Endothelial cell of umbilical vein (primary cell): ENCODE measurements around the gene COL4A2. TPM values are rescaled to one million over a fixed set of nuclear protein-coding genes. Genes with fewer than 3 reads are reported as not detected.

Experiments
- BruUV-seq: library from RNA; stranded (reverse); fragments of 400-500 nt; replicated peaks from 2 replicates; lab custom pipeline; 2021; lab: Mats Ljungman, UMichigan
- CTCF ChIA-PET: fragments of 300-600, 350-600 bp; sonication (Branson Sonifier 250); formaldehyde crosslinking; loops from one replicate; lab custom pipeline; 2021; ENCODE audit warnings: antibody characterized with exemption, inconsistent platforms; lab: Charles Lee
- POLR2A ChIA-PET: fragments of 300-600, 350-600 bp; sonication (Branson Sonifier 250); formaldehyde crosslinking; loops from one replicate; lab custom pipeline; 2021; ENCODE audit warnings: antibody characterized with exemption, inconsistent platforms; lab: Charles Lee
- DNase-seq: peaks from one replicate; pipeline ENCODE4 v3.0.0-alpha.2; 2011; ENCODE audit warnings: low read depth, low spot score
- FAIRE-seq: peaks from 2 replicates; lab custom pipeline; 2011; peaks lifted over from hg19 to GRCh38; lab: Jason Lieb, UNC
- H2AFZ ChIP-seq: 2 replicates; pipeline ENCODE4 v1.6.0; 2012; ENCODE audit warnings: low read depth, low read length, control low read depth, inconsistent platforms
- H3K27ac ChIP-seq: 2 replicates; pipeline ENCODE4 v1.5.1; 2011; ENCODE audit warnings: low read depth, mild to moderate bottlenecking, control low read depth, low read length, moderate library complexity; ENCODE audit not compliant: insufficient read depth
- H3K27me3 ChIP-seq, 2 experiments: 2 replicates each; pipeline versions ENCODE4 v1.6.0 to v1.6.1; 2011; ENCODE audit warnings: low read length in 2 of 2, mixed read lengths in 1 of 2; ENCODE audit not compliant: control insufficient read depth in 2 of 2, insufficient read depth in 2 of 2
- H3K36me3 ChIP-seq, 2 experiments: 2 replicates in 1 of 2; 3 replicates in 1 of 2; pipeline ENCODE4 v1.5.1; 2011; ENCODE audit warnings: low read length in 2 of 2, mild to moderate bottlenecking in 1 of 2, moderate library complexity in 1 of 2; ENCODE audit not compliant: control insufficient read depth in 2 of 2, insufficient read depth in 2 of 2; ENCODE audit errors: extremely low read depth in 1 of 2
- H3K4me1 ChIP-seq: 3 replicates; pipeline ENCODE4 v1.5.1; 2011; ENCODE audit warnings: mild to moderate bottlenecking, low read length; ENCODE audit not compliant: control insufficient read depth, insufficient read depth; ENCODE audit errors: extremely low read depth
- H3K4me2 ChIP-seq: 2 replicates; pipeline ENCODE4 v1.6.1; 2011; ENCODE audit warnings: low read length, control low read depth, mixed read lengths; ENCODE audit not compliant: insufficient read depth
- H3K4me3 ChIP-seq, 3 experiments: fragments of 200-600 bp in 1 of 3; sonication (generic), shearing (Covaris generic) in 1 of 3; replicated peaks in 1 of 3; 2 replicates each; pipeline ENCODE4 v1.5.1; 2011 to 2016; ENCODE audit warnings: control low read depth in 3 of 3, low read length in 3 of 3, mild to moderate bottlenecking in 2 of 3, inconsistent platforms in 1 of 3, low read depth in 1 of 3, moderate library complexity in 1 of 3; ENCODE audit not compliant: insufficient read depth in 1 of 3
- H3K79me2 ChIP-seq: 2 replicates; pipeline ENCODE4 v1.6.0; 2012; ENCODE audit warnings: low read length, inconsistent platforms; ENCODE audit not compliant: control insufficient read depth, insufficient read depth
- H3K9ac ChIP-seq: replicated peaks from 2 replicates; pipeline ENCODE3; 2011; ENCODE audit warnings: low read length, control low read depth; ENCODE audit not compliant: insufficient read depth; ENCODE audit errors: extremely low read depth
- H3K9me1 ChIP-seq: replicated peaks from 3 replicates; pipeline ENCODE4 v1.6.0; 2011; ENCODE audit warnings: mild to moderate bottlenecking, low read length; ENCODE audit not compliant: control insufficient read depth, insufficient read depth; ENCODE audit errors: extremely low read depth
- H3K9me3 ChIP-seq: replicated peaks from 2 replicates; pipeline ENCODE4 v1.5.1; 2012; ENCODE audit warnings: low read length, inconsistent platforms; ENCODE audit not compliant: control insufficient read depth, insufficient read depth
- H4K20me1 ChIP-seq: replicated peaks from 2 replicates; pipeline ENCODE3; 2011; ENCODE audit warnings: mild to moderate bottlenecking, low read length; ENCODE audit not compliant: control insufficient read depth, insufficient read depth; ENCODE audit errors: extremely low read depth
- EZH2 ChIP-seq: IDR thresholded peaks from 2 replicates; pipeline ENCODE4 v1.6.1; 2012; ENCODE audit warnings: borderline replicate concordance, low read depth, mild to moderate bottlenecking, moderate library complexity, low read length, inconsistent platforms; ENCODE audit not compliant: severe bottlenecking
- FOS ChIP-seq: IDR thresholded peaks from 2 replicates; pipeline ENCODE4 v1.6.1; 2011; ENCODE audit warnings: mild to moderate bottlenecking, low read length, moderate library complexity, borderline replicate concordance; ENCODE audit not compliant: insufficient read depth
- GATA2 ChIP-seq: IDR thresholded peaks from 2 replicates; pipeline ENCODE4 v1.7.0; 2011; ENCODE audit warnings: low read depth, mild to moderate bottlenecking, moderate library complexity, mixed read lengths, low read length; ENCODE audit not compliant: insufficient read length, insufficient read depth
- JUN ChIP-seq: IDR thresholded peaks from 2 replicates; pipeline ENCODE4 v1.6.1; 2011; ENCODE audit warnings: borderline replicate concordance, low read depth; ENCODE audit not compliant: insufficient read length, insufficient read depth
- MYC ChIP-seq: IDR thresholded peaks from one replicate; pipeline ENCODE4 v1.6.1; 2011; ENCODE audit warnings: mild to moderate bottlenecking, low read depth, low read length
- POLR2A ChIP-seq: IDR thresholded peaks from 2 replicates; pipeline ENCODE4 v1.6.1; 2012; ENCODE audit warnings: low read depth, mild to moderate bottlenecking, control low read depth, low read length
- POLR2AphosphoS5 ChIP-seq: IDR thresholded peaks from 2 replicates; pipeline ENCODE4 v1.6.1; 2012; ENCODE audit warnings: low read depth, mild to moderate bottlenecking, control low read depth, low read length, moderate library complexity; ENCODE audit not compliant: insufficient read depth
- dilution Hi-C: fragments of 300-500 bp; cut with MboI; formaldehyde crosslinking; loops from one replicate; pipeline ENCODE4 v1.15.0; 2019; ENCODE audit warnings: low sequenced_read_pairs; ENCODE audit not compliant: extremely low pct_ligation_motif_present
- intact Hi-C: fragments of 100-400 bp; cut with micrococcal nuclease; formaldehyde crosslinking; loops from one replicate; pipeline ENCODE4 v1.10.0; 2022
- polyA plus RNA-seq, 4 experiments: library from polyadenylated mRNA; depleted of rRNA in 3 of 4; stranded (reverse) in 3 of 4; unstranded in 1 of 4; fragments of >200 nt; gene quantifications; 2 replicates each; pipeline versions ENCODE4 v1.2.1 to v1.2.3, GENCODE V29; 2011 to 2012; ENCODE audit warnings: missing spikeins in 1 of 4
- total RNA-seq: library from RNA; stranded (reverse); gene quantifications from 2 replicates; pipeline ENCODE4 v1.2.3, GENCODE V29; 2021
- TF ChIP-seq, protein P1 (sequence below): IDR thresholded peaks from 2 replicates; pipeline ENCODE4 v1.6.1; 2011; ENCODE audit not compliant: insufficient read depth, insufficient read length
- TF ChIP-seq, protein P2 (sequence below), 2 donors: IDR thresholded peaks; 1 replicate in 1 of 2; 2 replicates in 1 of 2; pipeline ENCODE4 v1.5.1; 2011; ENCODE audit warnings: low read length in 2 of 2, mild to moderate bottlenecking in 2 of 2, moderate library complexity in 2 of 2, control low read depth in 1 of 2, inconsistent platforms in 1 of 2, low read depth in 1 of 2; ENCODE audit not compliant: insufficient read depth in 1 of 2; ENCODE audit errors: extremely low read depth in 1 of 2

Gene COL4A2
- total and polyA plus RNA-seq, 2 donors (not counting 3 experiments of a cell fraction or from before 2014, with no cell fraction given): 792 to 940 TPM

DNA sequence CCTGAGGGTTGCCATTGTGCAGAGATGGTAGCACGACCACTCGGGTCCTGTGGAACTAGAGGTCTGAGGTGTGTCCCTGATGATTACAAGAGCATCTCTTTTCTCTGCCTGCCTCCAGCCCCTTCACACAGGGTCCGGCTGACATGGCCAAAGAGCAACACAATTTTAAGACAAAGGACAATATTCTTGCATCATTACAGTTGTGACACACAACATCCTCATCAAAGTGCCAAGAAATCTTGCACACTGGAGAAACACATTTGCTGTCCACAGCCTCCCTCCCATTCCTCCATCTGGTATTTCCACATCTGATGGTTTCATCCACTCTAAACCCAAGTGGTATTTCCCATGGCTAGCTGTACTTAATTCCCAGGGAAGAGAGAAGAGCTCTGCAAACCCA lies 12.9 kb upstream of the COL4A2 start:
- no peak overlapping the region for H3K4me3 ChIP-seq
- H3K9ac ChIP-seq: no peak overlapping the region
- H3K9me1 ChIP-seq: no peaks in the 10 kb centered on the region
- H3K36me3 ChIP-seq: peaks cover 2% of the 10 kb centered on the region in 2 experiments
- POLR2A ChIA-PET: no interaction called here
- peaks cover 32% of the 10 kb centered on the region for H3K4me1 ChIP-seq
- dilution Hi-C loops: no loop called here
- no peak overlapping the region for H3K4me2 ChIP-seq
- CTCF ChIA-PET: interaction anchor here (1.6 kb wide), 1 partner anchor 14 kb away, joined by 3 read pairs; no protein-coding TSS in a partner anchor
- H3K27me3 ChIP-seq: no peaks in the 10 kb centered on the region
- H3K27ac ChIP-seq: no peak overlapping the region
- H4K20me1 ChIP-seq: peaks cover 19% of the 10 kb centered on the region
- intact Hi-C loops: no loop called here
- no peak for TF ChIP-seq JUN
- no peak for TF ChIP-seq POLR2A
- TF ChIP-seq MYC: no peak
- TF ChIP-seq, protein P1, sequence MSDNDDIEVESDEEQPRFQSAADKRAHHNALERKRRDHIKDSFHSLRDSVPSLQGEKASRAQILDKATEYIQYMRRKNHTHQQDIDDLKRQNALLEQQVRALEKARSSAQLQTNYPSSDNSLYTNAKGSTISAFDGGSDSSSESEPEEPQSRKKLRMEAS: no peak
- no peak for TF ChIP-seq POLR2AphosphoS5
- TF ChIP-seq EZH2: no peak
- no peak for TF ChIP-seq FOS
- no peak for TF ChIP-seq GATA2
- TF ChIP-seq, protein P2, sequence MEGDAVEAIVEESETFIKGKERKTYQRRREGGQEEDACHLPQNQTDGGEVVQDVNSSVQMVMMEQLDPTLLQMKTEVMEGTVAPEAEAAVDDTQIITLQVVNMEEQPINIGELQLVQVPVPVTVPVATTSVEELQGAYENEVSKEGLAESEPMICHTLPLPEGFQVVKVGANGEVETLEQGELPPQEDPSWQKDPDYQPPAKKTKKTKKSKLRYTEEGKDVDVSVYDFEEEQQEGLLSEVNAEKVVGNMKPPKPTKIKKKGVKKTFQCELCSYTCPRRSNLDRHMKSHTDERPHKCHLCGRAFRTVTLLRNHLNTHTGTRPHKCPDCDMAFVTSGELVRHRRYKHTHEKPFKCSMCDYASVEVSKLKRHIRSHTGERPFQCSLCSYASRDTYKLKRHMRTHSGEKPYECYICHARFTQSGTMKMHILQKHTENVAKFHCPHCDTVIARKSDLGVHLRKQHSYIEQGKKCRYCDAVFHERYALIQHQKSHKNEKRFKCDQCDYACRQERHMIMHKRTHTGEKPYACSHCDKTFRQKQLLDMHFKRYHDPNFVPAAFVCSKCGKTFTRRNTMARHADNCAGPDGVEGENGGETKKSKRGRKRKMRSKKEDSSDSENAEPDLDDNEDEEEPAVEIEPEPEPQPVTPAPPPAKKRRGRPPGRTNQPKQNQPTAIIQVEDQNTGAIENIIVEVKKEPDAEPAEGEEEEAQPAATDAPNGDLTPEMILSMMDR (IDR thresholded peaks at IDR 0.05; ENCODE audit: extremely low read depth in 1 of 2, insufficient read depth in 1 of 2, low read depth in 1 of 2, low read length in 2 of 2): no peak
- FAIRE-seq (no peak), DNase-seq (no peak)
- no TSS peak for BruUV-seq
- no peaks in the 10 kb centered on the region for H3K9me3 ChIP-seq
- no peak overlapping the region for H2AFZ ChIP-seq
- H3K79me2 ChIP-seq: peaks cover 67% of the 10 kb centered on the region
